ENCODE results near the gene TARBP2. TPM values are rescaled to one million over a fixed set of nuclear protein-coding genes. Genes with fewer than 3 reads are reported as not detected.
"Not testable (repeated sequence)": the region's sequence is repeated elsewhere in the genome, so short reads cannot be mapped to it uniquely, and the experiment has no call there.

The TARBP2 gene
- total RNA-seq, 2 donors from 2014 or later, result 12.5 to 15.3 TPM

DNA sequence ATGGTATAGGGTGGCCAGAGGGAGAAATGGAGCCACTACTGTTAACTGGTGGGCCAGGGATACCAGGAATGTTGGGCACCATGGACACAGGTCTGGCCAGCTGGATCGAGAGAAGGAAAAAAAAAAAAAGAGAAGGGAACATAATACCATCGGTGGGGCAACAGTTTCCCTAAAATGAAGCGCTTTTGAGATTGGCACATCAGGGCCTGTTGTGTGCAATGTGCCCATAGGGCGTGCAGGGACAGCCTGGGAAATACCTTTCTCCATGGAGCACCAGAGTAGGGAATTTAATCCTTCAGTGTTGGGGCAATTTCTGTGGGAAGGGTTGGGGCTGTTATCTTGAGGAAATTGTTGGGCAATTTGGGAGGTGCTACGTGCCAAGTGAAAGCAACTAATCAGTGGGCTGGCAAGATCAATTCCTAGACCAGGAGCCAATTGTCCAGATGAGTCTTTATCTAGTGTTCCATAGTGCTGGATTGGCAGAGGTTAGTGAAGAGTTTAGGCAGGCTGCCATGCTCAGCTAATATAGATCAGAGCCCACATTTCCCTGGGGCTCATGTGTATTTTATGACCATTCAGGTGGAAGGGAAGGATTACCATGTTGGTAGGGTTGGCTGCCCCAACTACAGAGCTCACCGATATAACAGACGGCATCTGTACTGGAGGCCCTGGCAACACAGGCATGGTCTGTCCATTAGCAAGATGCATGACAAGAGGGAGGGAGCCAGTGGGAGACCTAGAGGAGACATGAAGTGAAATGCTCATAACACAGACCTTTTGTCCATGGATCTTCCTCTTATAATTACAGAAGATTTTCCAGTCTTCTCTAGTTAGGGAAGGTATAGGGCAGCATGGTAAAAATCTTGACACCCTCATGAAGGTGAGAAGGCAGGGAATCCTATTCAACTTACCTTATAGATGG lies 31.7 kb downstream of the TARBP2 start:
- intact Hi-C loops (cut with DNase I), result no loop called here
- ATAC-seq (peak in 1 of 2 donors; percentile 66), DNase-seq (no peak)

DNA sequence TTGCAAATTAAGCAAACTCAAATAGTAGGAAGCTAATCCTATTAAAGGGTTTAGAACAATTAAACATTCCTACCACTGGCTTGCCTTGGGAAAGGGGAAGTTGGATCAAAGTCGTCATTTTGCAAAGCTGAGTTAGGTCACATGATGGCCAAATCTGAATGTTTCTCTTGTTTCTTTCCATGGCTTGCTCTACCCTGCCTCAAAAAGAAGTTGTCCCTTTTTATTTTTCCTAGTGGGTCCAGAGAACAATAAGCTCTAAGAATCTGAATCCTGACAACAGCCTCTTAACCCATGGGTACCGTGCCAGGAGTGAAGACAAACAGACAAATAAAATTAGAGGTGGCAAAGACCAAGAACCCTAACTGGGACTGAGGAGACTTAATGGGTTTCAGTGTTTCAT lies 32.4 kb downstream of the TARBP2 start:
- intact Hi-C loops (cut with DNase I), result no loop called here
- DNase-seq, result no peak
- ATAC-seq, result no peak

DNA sequence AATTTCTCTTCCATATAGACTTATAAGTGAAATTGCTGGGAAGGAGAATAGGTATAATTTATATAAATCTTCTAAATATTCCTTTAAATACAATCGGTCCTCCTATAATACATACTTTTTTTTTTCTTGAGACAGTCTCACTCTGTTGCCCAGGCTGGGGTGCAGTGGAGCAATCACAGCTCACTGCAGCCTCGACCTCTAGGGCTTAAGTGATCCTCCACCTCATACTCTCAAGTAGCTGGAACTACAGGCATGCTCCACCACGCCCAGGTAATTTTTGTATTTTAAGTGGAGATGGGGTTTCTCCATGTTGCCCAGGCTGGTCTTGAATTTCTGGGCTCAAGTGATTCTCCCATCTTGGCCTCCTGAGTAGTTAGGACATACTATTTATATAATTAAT lies 35.9 kb downstream of the TARBP2 start:
- no peak for ATAC-seq
- no peak for DNase-seq
- intact Hi-C loops (cut with DNase I), result no loop called here

DNA sequence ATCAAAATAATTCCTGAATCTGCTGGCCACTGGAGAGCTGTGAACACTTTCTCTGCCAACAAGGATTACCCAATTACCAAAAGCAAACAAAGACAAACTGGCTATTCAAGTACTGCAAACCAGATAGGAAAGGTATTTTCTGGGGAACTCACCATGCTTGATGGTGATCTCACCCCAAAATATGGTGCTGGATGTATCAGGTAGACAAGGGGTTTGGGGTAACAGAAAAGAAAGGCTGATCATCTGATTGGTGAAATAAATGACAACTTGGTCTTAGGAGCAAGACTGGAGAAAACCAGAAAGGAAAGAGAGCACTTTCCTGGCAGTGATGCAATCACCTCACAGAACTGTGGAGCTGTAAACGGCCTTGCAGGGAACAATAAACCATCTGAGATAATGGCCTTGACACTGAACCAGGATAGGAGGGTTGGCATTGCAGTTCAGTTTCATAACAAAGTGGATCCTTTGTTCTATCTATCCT lies 37.2 kb downstream of the TARBP2 start:
- intact Hi-C loops (cut with DNase I), result no loop called here
- ATAC-seq, result peak; percentile 44 to 67
- DNase-seq, result no peak

DNA sequence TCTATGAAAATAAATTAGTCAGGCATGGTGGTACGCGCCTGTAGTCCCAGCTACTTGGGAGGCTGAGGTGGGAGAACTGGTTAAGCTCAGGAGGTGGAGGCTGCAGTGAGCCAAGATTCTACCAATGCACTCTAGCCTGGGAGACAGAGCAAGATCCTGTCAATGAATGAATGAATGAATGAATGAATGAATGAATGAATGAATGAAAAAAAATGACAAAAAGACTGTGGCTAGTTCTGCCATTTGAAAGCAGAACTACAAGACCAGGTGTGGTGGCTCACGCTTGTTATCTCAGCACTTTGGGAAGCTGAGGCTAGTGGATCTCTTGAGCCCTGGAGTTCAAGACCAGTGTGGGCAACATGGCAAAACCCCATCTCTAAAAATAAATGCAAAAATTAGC lies 38.4 kb downstream of the TARBP2 start:
- intact Hi-C loops (cut with DNase I), result no loop called here
- ATAC-seq, result no peak
- no peak for DNase-seq

DNA sequence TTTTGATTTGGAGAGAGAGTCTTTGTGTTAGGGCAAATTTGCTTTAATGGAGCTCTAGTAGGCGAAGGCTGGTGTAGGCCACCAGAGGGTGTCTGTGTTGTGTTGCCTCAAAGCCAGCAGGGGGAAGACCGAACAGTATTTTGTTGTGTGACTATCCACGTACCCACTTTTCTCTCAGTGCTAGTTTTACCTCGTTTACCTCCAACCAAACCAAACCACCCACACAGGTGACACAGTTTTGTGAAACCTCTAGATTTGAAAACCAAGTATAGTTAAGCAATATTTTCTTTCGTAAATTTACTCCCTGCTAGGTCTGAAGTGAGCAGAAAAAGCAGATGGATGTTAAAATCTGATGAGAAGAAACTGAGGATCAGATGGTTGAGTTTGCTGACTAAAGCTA lies 42.5 kb downstream of the TARBP2 start:
- DNase-seq (peak; percentile 61), ATAC-seq (peak; percentile 93 to 96)
- intact Hi-C loops (cut with DNase I), result loop anchor here (5.0 to 10.0 kb wide), 3 partner anchors 84 to 204 kb away; partner anchors contain the start of genes ATF7 (in 1 of the 2) and ATP5MC2 (in 1 of the 2)

DNA sequence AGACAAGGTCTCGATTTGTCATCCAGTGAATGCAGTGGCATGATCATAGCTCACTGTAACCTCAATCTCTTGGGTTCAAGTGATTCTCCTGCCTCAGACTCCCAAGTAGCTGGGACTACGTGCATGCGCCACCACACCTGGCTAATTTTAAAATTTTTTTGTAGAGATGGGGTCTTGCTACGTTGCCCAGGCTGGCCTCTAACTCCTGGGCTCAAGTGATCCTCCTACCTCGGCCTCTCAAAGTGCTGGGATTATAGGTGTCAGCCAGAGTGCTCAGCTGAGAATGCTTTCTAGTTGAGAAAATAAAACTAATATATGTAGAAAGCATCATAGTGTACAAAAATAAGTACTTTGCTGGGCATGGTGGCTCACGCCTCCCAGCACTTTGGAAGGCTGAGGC lies 47.3 kb downstream of the TARBP2 start:
- intact Hi-C loops (cut with DNase I), result loop anchor here in 1 of 2 donors (10.0 kb wide), 1 partner anchor 126 kb away; the partner anchor contains the start of gene ATP5MC2
- ATAC-seq, DNase-seq: not testable (repeated sequence)

DNA sequence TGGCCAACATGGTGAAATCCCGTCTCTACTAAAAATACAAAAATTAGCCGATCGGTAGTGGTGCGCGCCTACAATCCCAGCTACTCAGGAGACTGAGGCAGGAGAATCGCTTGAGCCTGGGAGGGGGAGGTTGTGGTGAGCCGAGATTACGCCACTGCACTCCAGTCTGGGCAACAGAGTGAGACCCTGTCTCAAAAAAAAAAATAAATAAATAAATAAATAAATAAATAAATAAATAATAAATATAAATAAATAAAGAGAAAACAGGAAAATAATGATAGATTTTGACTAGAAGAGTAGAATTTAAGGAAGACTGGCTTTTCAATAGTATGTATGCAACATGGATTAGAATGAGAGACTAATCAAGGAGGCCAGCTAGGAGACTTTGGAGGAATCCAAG lies 49.0 kb downstream of the TARBP2 start:
- intact Hi-C loops (cut with DNase I); DNase-seq; ATAC-seq: not testable (repeated sequence)

DNA sequence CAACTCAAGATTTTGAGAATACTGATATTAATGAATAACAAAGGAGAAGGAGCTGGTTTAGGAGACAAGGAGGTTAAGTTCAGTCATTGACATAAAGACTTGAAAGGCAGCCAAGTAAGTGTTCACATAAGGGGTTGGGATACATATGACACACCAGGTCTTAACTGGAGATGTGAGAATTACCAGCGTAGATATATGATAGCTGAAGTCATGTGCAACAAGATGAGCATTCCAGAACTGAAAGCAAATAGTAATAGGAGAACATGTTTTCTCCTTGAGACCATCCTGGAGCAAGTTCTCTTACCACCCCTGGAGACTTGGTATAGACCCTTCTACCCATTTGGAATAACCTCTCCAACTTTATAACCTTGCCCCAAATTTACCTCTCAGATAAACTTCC lies 49.5 kb downstream of the TARBP2 start:
- intact Hi-C loops (cut with DNase I), result no loop called here
- DNase-seq (no peak), ATAC-seq (no peak)

DNA sequence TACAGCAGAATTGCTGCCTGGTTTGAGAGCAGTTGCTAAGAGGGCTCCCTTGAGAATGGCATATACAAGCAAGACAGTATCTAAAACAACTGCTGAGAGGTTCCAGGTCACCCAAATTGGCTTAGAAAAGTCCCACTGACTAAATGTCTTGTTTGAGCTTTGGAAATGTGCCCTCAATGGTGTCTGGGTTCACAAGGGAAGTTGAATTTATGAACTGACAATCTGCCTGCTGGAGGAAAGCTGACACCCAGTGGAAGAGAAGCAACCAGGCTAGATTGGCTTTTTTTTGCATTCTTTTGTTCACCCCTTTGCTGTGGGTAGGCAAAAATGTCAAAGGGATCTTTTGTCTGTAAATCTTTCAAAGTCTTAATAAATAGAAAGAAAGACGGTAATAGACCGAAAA lies 50.8 kb downstream of the TARBP2 start:
- intact Hi-C loops (cut with DNase I), result no loop called here
- no peak for ATAC-seq
- DNase-seq, result no peak

DNA sequence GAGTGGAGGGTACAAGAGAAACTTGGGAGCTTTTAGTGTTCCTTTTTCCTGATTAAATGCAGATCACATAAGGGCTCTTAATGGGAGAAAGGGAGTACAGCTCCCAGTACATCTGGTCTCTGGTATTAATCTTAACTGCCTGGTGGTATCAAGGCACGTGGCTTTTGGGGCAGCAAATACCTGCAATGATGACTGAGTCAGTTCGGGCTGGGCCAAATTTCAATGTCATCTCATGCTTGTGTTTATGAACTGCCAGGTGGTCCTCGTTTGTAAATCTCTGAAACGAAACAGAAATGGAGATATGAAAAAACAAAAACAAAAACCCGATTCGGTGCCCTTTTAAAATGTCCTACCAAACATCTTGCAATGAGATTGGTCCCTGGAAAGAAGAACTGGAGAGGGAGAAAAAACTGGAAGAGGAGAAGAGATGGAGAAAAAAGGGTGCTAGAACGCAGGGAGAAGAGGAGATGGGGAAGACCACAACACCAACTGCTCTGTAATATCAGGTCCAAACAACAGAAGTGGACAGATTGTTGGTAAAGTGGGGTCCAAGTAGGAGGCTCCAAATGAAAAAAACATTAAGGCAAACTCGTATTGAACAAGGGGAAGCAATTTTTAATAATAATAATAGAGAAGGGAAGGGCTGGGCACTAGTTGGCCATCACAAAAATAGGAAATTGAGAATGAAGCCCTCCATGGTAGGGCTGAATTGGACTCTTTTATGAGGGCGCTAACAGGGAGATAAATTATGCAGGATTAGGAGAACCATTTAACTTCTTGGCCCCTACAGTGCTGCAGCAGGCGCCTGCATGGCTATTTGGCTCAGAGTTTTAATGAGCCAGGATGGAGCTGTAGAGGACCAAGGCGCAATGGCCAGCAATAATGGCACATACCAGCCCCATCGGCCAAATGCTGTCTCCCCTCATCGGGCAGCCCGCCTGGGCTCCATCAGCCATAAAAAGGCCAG lies 51.6 kb downstream of the TARBP2 start:
- intact Hi-C loops (cut with DNase I), result no loop called here
- ATAC-seq (no peak), DNase-seq (no peak)

Other genes with a start within 250 kb of the TARBP2 start
- gene ESPL1, start 233.0 kb upstream of the TARBP2 start, total RNA-seq, result 1 to 10 TPM in 1 of 2 donors, under 1 TPM in 1; 0.58 to 1.3 TPM
- 100 to 1,000 TPM; 345 to 377 TPM for gene PFDN5, start 205.7 kb upstream of the TARBP2 start, total RNA-seq
- gene MYG1, start 201.6 kb upstream of the TARBP2 start, total RNA-seq, result 10 to 100 TPM; 35.0 to 37.0 TPM
- 10 to 100 TPM; 35.7 to 40.3 TPM for gene AAAS, start 179.7 kb upstream of the TARBP2 start, total RNA-seq
- gene SP7, start 164.9 kb upstream of the TARBP2 start, total RNA-seq, result not detected
- 10 to 100 TPM; 31.3 to 33.4 TPM for gene SP1, start 121.1 kb upstream of the TARBP2 start, total RNA-seq
- under 1 TPM in 1 of 2 donors, not detected in 1; 0.34 TPM for gene AMHR2, start 77.4 kb upstream of the TARBP2 start, total RNA-seq
- 10 to 100 TPM; 73.5 to 90.2 TPM for gene PRR13, start 59.5 kb upstream of the TARBP2 start, total RNA-seq
- gene PCBP2, start 49.2 kb upstream of the TARBP2 start, total RNA-seq, result 100 to 1,000 TPM; 504 to 545 TPM
- 1 to 10 TPM; 9.1 to 9.7 TPM for gene MAP3K12, start 1.8 kb upstream of the TARBP2 start, total RNA-seq
- gene NPFF, start 6.2 kb downstream of the TARBP2 start, total RNA-seq, result not detected
- 10 to 100 TPM; 30.1 to 34.7 TPM for gene ATF7, start 125.1 kb downstream of the TARBP2 start, total RNA-seq
- gene ATP5MC2, start 174.8 kb downstream of the TARBP2 start, total RNA-seq, result 100 to 1,000 TPM; 416 TPM
- 100 to 1,000 TPM; 141 to 160 TPM for gene CALCOCO1, start 226.2 kb downstream of the TARBP2 start, total RNA-seq